GM23338 (cell line): ENCODE results near the gene ZNF366. TPM values are rescaled to one million over a fixed set of nuclear protein-coding genes. Genes with fewer than 3 reads are reported as not detected.

Experiments
- JUNB ChIP-seq: IDR thresholded peaks from one replicate; pipeline ENCODE4 v1.6.1; 2016; ENCODE audit warnings: antibody characterized with exemption; ENCODE audit not compliant: unreplicated experiment
- NANOG ChIP-seq: IDR thresholded peaks from 2 replicates; pipeline ENCODE4 v1.6.1; 2016; ENCODE audit warnings: antibody characterized with exemption, borderline replicate concordance
- STAT1 ChIP-seq: IDR thresholded peaks from one replicate; pipeline ENCODE4 v1.6.1; 2016; ENCODE audit warnings: antibody characterized with exemption; ENCODE audit not compliant: unreplicated experiment
- polyA plus RNA-seq: library from polyadenylated mRNA; unstranded; fragments of >200 nt; fragmentation: Nextera tagmentation; extraction: Ambion mirVana; gene quantifications from 2 replicates; pipeline ENCODE4 v1.2.1, GENCODE V29; 2016
- total RNA-seq: library from RNA; depleted of rRNA; stranded (reverse); fragments of >200 nt; shearing (Covaris generic); gene quantifications from 2 replicates; pipeline ENCODE4 v1.2.3, GENCODE V29; 2014
- TF ChIP-seq, protein P1 (sequence below): fragments of 250-450 bp; sonication (Bioruptor Pico); IDR thresholded peaks from 2 replicates; pipeline ENCODE4 v1.5.0; 2020; ENCODE audit warnings: mild to moderate bottlenecking, moderate library complexity
- TF ChIP-seq, protein P2 (sequence below): IDR thresholded peaks from 2 replicates; pipeline ENCODE4 v1.6.1; 2016; ENCODE audit warnings: antibody characterized with exemption
- TF ChIP-seq, protein P3 (sequence below): IDR thresholded peaks from one replicate; pipeline ENCODE4 v1.6.1; 2018; ENCODE audit warnings: antibody characterized with exemption; ENCODE audit not compliant: unreplicated experiment

Gene ZNF366
- total and polyA plus RNA-seq, 2 experiments from 2014 or later, result not detected

DNA sequence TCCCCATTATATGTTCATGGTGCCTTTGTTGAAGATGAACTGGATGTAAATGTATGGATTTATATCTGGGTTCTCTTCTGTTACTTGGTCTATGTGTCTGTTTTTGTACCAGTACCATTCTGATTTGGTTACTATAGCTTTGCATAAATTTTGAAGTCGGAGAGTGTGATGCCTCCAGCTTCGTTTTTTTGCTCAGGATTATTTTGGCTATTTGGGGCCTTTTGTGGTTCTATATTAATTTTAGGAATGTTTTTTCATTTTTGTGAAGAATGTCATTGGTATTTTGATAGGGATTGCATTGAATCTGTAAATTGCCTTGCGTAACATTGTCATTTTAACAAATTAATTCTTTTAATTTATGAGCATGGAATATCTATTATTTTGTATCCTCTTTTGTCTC lies 36.6 kb upstream of the ZNF366 start (continued):
- TF ChIP-seq, protein P1, sequence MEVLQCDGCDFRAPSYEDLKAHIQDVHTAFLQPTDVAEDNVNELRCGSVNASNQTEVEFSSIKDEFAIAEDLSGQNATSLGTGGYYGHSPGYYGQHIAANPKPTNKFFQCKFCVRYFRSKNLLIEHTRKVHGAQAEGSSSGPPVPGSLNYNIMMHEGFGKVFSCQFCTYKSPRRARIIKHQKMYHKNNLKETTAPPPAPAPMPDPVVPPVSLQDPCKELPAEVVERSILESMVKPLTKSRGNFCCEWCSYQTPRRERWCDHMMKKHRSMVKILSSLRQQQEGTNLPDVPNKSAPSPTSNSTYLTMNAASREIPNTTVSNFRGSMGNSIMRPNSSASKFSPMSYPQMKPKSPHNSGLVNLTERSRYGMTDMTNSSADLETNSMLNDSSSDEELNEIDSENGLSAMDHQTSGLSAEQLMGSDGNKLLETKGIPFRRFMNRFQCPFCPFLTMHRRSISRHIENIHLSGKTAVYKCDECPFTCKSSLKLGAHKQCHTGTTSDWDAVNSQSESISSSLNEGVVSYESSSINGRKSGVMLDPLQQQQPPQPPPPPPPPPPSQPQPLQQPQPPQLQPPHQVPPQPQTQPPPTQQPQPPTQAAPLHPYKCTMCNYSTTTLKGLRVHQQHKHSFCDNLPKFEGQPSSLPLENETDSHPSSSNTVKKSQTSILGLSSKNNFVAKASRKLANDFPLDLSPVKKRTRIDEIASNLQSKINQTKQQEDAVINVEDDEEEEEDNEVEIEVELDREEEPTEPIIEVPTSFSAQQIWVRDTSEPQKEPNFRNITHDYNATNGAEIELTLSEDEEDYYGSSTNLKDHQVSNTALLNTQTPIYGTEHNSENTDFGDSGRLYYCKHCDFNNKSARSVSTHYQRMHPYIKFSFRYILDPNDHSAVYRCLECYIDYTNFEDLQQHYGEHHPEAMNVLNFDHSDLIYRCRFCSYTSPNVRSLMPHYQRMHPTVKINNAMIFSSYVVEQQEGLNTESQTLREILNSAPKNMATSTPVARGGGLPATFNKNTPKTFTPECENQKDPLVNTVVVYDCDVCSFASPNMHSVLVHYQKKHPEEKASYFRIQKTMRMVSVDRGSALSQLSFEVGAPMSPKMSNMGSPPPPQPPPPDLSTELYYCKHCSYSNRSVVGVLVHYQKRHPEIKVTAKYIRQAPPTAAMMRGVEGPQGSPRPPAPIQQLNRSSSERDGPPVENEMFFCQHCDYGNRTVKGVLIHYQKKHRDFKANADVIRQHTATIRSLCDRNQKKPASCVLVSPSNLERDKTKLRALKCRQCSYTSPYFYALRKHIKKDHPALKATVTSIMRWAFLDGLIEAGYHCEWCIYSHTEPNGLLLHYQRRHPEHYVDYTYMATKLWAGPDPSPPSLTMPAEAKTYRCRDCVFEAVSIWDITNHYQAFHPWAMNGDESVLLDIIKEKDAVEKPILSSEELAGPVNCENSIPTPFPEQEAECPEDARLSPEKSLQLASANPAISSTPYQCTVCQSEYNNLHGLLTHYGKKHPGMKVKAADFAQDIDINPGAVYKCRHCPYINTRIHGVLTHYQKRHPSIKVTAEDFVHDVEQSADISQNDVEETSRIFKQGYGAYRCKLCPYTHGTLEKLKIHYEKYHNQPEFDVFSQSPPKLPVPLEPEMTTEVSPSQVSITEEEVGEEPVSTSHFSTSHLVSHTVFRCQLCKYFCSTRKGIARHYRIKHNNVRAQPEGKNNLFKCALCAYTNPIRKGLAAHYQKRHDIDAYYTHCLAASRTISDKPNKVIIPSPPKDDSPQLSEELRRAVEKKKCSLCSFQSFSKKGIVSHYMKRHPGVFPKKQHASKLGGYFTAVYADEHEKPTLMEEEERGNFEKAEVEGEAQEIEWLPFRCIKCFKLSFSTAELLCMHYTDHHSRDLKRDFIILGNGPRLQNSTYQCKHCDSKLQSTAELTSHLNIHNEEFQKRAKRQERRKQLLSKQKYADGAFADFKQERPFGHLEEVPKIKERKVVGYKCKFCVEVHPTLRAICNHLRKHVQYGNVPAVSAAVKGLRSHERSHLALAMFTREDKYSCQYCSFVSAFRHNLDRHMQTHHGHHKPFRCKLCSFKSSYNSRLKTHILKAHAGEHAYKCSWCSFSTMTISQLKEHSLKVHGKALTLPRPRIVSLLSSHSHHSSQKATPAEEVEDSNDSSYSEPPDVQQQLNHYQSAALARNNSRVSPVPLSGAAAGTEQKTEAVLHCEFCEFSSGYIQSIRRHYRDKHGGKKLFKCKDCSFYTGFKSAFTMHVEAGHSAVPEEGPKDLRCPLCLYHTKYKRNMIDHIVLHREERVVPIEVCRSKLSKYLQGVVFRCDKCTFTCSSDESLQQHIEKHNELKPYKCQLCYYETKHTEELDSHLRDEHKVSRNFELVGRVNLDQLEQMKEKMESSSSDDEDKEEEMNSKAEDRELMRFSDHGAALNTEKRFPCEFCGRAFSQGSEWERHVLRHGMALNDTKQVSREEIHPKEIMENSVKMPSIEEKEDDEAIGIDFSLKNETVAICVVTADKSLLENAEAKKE, result no peak
- no peak for TF ChIP-seq JUNB
- TF ChIP-seq STAT1, result no peak
- TF ChIP-seq NANOG, result no peak
- TF ChIP-seq, protein P2, sequence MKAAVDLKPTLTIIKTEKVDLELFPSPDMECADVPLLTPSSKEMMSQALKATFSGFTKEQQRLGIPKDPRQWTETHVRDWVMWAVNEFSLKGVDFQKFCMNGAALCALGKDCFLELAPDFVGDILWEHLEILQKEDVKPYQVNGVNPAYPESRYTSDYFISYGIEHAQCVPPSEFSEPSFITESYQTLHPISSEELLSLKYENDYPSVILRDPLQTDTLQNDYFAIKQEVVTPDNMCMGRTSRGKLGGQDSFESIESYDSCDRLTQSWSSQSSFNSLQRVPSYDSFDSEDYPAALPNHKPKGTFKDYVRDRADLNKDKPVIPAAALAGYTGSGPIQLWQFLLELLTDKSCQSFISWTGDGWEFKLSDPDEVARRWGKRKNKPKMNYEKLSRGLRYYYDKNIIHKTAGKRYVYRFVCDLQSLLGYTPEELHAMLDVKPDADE, result no peak
- TF ChIP-seq, protein P3, sequence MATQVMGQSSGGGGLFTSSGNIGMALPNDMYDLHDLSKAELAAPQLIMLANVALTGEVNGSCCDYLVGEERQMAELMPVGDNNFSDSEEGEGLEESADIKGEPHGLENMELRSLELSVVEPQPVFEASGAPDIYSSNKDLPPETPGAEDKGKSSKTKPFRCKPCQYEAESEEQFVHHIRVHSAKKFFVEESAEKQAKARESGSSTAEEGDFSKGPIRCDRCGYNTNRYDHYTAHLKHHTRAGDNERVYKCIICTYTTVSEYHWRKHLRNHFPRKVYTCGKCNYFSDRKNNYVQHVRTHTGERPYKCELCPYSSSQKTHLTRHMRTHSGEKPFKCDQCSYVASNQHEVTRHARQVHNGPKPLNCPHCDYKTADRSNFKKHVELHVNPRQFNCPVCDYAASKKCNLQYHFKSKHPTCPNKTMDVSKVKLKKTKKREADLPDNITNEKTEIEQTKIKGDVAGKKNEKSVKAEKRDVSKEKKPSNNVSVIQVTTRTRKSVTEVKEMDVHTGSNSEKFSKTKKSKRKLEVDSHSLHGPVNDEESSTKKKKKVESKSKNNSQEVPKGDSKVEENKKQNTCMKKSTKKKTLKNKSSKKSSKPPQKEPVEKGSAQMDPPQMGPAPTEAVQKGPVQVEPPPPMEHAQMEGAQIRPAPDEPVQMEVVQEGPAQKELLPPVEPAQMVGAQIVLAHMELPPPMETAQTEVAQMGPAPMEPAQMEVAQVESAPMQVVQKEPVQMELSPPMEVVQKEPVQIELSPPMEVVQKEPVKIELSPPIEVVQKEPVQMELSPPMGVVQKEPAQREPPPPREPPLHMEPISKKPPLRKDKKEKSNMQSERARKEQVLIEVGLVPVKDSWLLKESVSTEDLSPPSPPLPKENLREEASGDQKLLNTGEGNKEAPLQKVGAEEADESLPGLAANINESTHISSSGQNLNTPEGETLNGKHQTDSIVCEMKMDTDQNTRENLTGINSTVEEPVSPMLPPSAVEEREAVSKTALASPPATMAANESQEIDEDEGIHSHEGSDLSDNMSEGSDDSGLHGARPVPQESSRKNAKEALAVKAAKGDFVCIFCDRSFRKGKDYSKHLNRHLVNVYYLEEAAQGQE, result no peak
